ENCODE results near the gene CYB5RL.

- no peak for TF ChIP-seq POLR2A (IDR thresholded peaks at IDR 0.05)
- TF ChIP-seq, protein P1, sequence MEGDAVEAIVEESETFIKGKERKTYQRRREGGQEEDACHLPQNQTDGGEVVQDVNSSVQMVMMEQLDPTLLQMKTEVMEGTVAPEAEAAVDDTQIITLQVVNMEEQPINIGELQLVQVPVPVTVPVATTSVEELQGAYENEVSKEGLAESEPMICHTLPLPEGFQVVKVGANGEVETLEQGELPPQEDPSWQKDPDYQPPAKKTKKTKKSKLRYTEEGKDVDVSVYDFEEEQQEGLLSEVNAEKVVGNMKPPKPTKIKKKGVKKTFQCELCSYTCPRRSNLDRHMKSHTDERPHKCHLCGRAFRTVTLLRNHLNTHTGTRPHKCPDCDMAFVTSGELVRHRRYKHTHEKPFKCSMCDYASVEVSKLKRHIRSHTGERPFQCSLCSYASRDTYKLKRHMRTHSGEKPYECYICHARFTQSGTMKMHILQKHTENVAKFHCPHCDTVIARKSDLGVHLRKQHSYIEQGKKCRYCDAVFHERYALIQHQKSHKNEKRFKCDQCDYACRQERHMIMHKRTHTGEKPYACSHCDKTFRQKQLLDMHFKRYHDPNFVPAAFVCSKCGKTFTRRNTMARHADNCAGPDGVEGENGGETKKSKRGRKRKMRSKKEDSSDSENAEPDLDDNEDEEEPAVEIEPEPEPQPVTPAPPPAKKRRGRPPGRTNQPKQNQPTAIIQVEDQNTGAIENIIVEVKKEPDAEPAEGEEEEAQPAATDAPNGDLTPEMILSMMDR (IDR thresholded peaks at IDR 0.05), result no peak
Measured at GRCh38 chr1:54174106-54174505, 25.7 kb downstream of the CYB5RL start.

Measured in upper lobe of left lung (tissue), 4 donors.